DND-41 (cell line): ENCODE measurements around the gene B4GALNT1.

Experiments used
- CTCF ChIP-seq: IDR thresholded peaks from 2 replicates; pipeline ENCODE4 v1.5.1; 2012; ENCODE audit warnings: borderline replicate concordance, low read length, moderate library complexity, mild to moderate bottlenecking; ENCODE audit not compliant: poor library complexity, severe bottlenecking; ENCODE audit errors: extremely low read depth
- EZH2 ChIP-seq: IDR thresholded peaks from 3 replicates; pipeline ENCODE4 v1.6.1; 2012; ENCODE audit warnings: borderline replicate concordance, low read depth, mild to moderate bottlenecking, moderate library complexity, low read length, inconsistent platforms; ENCODE audit not compliant: severe bottlenecking

GRCh38 chr12:57603324-57603723, 29.7 kb downstream of the B4GALNT1 start:
- TF ChIP-seq EZH2 (no peak), CTCF (no peak)
